Activated CD8-positive, alpha-beta memory T cell treated with anti-CD3 and anti-CD28 coated beads, Interleukin-2, amount 50 U/mL, for 1 hour (primary cell): ENCODE data around the gene STAB2.
"Not testable (repeated sequence)": the region's sequence is repeated elsewhere in the genome, so short reads cannot be mapped to it uniquely, and the experiment has no call there.

Experiments used
- DNase-seq: peaks from one replicate; pipeline ENCODE4 v3.0.0-alpha.2; 2020; ENCODE audit errors: extremely low read depth

The STAB2 gene

DNA sequence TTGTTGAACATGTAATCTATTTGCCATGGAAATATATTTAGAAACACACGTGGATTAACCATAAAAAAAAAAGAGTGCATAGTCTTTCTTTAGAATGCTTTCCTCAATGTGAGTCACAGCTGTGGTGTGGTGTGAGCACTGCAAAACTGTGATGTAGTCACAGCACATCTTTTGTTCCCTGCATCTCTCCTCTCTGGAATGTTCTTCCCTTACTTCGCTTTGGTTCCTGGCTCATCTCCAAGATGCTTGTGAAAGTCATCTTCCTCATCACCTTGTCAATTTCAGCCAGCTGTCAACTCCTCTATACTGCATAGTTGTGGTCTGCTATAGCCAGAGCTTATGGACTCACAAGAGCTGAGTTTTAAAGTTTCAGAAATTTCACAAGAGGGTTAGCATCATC lies 60.2 kb downstream of the STAB2 start:
- DNase-seq: no peak

DNA sequence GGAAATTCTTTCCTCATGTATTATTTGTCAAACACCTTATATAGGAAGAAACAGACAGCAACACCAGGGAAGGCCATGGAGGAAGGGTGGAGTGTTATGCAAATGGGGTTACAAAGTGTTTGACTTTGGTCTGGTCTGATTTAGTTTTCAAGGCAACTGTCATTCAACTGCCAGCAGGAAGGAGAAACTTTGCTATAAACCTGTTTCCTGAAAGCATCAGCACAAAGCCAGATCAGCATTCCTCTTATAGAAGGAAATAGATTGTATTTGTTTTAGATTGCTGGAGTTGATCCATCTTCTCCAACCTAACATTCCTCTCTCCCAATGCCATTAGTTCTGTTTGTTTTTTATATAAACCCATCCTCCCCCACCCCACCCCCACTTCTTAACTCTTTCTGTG lies 65.7 kb downstream of the STAB2 start:
- no peak for DNase-seq

DNA sequence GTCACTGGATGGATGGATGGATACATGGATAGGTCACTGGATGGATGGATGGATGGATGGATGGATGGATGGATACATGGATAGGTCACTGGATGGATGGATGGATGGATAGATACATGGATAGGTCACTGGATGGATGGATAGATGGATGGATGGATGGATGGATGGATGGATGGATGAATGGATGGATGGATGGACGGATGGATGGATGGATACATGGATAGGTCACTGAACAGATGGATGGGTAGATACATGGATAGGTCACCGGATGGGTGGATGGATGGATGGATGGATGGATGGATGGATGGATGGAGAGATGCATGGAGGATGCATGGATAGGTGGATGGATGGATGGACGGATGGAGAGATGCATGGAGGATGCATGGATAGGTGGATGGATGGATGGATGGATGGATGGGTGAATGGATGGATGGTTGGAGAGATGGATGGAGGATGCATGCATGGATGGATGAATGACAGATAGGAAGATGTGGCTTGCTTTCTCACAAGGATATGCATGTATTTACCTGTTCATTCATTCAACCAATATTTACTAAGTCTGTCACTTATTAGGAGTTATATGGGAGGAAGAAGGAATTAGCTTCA lies 66.6 kb downstream of the STAB2 start:
- not testable (repeated sequence) for DNase-seq

DNA sequence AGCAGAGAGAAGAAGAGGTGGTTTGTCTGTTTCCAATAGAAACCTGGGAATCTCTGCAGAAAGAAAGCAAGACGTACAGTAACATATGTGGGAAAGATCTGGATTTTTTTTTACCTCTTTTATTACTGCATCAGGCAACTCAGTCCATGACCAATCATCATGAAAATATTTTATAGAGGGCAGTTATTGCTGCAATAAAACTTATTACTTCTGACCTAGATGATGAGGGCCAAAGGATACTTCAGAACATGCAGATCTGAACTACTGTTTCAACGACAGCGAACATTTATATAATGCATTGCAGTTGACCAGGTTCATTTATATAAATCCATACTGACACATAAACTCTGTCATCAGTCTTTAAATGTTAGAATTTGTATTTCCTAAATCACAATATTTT lies 67.7 kb downstream of the STAB2 start:
- DNase-seq: no peak

DNA sequence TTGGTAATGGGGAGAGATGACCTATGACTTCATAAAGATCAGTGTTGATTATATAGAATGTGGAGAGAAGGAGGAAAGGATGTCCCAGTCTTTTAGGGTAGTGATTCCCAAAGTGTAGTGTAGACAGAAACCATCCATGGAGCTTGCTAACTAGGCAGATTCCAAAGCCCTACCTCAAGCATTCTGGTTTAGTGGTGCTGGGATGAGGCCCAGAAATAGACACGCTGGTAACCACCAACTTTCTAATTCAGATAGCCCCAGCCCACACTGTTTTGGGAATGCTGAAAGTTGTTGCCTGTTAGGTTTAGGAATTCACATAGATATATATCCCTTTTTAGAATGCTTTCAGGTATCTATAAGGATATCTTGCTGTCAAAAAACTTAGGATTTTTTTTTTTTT lies 69.2 kb downstream of the STAB2 start:
- DNase-seq: no peak

DNA sequence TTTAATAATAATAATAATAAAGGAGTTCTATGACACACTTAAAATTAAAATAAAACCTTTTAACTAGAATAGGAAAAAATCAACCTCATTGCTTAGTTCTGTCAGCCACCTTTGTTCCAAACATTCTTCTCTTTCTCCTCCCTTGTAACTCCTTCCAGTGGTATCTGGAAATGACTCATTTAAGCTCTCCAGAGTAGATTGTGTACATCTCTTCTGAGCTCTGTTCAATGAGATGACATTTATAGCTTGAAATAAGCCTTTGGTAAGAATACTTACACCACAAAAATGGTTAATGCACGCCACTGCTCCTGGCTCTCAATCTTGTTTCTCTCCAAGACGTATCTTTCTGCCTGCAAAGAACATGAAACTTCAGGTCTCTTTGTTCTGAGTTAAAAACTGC lies 70.3 kb downstream of the STAB2 start:
- no peak for DNase-seq

DNA sequence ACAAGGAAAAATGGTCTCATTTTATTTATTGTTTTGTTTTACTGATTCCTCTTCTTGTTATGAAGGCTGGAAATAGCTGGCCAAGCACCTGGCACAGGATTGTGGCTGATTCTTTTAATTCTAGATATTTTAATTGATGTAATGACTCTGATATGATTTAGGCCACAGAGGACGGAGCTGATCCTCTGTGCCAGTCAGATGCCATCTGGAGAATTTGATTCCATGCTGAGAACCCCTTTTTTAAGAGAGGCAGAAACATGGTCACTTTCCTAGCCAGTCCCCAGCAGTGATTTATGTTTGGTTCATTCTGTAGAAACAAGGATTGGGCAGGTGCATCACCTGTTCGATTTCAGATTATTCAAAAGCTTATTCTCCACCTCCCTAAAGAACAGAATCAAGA lies 77.6 kb downstream of the STAB2 start:
- DNase-seq: no peak

DNA sequence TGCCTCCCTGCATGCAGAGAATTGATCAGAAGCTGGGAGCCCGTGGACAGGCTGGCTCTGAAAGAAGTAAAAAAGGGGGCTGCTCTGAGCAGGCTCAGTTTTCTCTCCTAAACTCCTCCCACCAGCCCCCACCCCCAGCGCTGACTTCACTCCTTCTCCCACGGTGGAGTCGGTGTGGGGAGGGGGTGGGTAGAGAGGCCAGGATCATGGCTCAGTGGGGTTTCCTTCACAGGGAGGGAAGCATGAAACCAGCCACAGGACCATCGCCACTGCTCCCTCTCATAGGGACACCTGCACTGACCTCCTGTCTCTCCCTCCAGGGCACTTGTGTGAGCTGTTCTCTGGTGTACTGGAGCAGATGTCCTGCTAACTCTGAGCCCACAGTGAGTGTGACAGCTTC lies 78.9 kb downstream of the STAB2 start:
- DNase-seq: no peak

DNA sequence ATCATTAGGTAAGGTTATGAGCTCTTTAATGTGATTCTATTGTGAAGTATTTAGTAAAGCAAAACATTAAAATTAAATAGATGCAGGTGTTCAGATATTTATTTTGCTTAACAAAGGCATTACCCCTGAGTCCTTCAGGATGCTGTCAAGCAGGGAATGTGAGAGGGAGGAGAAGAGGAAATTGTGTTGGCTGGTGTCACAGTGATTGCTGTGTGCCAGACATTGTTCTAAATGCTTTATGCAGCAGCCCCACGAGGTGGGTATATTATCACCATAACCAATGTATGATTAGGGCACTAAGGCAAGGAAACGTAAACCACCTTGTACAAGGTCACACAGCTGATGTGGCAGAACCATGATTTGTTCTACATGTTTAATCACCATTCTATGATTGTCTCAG lies 80.1 kb downstream of the STAB2 start:
- DNase-seq: no peak

DNA sequence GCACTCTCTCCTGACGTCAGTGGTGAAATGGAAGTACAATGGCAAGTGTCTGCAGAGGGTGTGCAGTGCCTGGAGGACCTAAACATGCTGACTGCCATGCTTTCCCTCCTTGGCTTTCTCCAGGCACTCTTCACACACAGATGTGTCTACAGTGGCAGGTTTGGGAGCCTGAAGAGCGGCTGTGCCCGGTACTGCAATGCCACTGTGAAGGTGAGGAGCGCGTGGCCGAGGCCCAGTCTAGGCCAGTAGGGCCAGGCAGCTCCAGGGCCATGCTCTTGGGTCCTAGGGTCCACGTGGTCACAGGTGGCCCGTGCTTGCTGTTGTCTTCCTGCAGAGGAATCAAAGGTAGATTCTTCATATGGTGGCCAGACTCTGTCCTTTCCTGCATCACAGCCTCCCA lies 81.4 kb downstream of the STAB2 start:
- DNase-seq: no peak

DNA sequence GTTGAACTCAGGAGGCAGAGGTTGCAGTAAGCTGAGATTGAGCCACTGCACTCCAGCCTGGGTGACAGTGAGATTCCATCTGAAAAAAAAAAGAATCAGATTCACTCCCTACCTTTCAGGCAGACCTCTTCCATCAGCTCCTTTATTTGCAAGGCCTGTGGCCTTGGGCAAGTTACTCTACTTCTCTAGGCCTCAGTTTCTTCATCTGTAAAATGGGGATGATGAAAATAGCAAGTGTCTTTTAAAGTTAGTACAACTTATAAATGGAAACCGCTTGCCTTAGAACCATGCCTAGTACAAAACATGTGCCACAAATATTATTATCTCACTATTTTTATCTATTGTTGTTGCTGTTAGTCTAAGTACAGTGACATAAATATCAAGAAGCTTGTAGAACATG lies 84.3 kb downstream of the STAB2 start:
- DNase-seq: no peak

DNA sequence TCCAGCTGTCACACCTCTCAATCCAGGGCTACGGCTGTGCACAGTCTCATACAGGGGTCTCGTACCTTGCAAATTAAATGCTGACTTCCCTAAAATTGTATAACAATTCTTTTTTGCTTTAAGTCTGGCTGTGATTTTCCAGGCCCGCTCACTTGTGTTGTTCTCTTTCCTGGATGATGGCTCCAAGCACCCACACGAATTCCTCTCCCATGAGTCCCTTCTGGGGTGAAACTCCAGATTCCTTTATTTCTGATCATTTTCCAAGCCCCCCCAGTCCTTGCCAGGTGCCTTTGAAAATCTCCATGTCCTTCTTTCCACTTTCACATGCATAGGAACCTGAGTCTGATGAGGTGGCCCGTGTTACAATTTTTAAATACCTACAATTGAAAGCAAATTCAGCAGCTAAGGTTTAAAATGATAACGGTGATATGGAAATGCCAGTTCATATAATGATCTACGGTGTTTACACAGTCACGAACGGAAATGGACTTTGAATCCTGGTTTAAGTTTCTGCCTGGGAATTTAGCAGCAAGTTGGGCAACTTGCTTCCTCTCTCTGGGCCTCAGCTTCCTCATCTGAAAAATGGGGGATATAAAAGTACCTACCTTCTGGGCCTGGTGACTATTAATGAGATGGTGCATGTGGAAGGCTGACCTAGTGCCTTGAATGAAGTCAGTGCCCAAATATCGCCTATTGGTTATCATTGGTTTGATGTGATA lies 85.5 kb downstream of the STAB2 start:
- DNase-seq: no peak

DNA sequence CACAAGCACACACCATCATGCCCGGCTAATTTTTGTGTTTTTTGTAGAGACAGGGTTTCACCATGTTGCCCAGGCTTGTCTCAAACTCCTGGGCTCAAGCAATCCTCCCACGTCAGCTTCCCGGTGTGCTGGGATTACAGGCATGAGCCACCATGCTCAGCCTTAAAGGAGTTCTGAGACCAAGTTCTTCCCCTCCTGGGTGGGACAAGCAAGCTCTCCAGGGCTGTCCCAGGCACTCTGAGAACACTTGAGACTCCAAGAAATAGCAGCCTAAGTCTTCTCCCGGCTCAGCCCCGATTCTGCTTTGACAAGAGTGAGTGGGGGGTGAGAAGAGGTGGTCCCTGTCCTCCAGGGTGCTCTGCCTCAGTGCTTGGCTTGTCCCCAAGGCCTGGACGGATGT lies 86.4 kb downstream of the STAB2 start:
- no peak for DNase-seq

DNA sequence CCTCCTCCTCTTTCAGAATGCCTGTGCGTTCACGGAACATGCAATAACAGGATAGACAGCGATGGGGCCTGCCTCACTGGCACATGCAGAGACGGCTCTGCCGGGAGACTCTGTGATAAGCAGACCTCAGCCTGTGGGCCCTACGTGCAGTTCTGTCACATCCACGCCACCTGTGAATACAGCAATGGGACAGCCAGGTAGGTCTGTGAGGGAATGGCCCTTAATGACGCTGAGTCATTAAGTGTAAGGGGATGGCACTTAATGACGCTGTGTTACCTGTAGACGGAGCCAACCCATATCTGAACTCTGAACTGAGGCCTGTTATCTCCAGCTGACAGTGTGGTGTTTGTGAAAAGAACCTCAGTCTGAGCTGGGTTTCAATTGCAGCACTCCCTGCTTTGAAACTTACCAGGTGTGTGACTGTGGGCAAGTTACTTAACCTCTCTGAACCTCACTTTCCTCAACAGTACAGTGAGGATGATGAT lies 86.9 kb downstream of the STAB2 start:
- no peak for DNase-seq

DNA sequence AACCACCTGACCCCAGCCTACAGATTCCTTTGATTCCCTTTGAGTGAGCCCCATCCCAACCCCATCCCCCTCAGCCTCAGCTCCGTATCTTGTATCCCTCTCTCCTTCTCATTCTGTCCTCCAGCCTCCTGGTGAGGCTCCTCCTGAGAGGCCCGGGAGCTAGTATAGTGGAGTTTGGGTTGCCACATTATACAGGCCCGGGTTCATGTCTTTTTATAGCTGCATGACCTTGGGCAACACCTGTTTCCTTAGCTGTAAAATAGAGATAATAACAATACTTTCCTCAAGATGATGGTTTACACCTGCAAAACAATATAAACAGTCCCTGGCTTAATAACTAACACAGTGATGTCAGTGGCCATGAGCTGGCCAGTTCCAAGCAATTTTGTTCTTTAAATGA lies 89.8 kb downstream of the STAB2 start:
- DNase-seq: no peak

DNA sequence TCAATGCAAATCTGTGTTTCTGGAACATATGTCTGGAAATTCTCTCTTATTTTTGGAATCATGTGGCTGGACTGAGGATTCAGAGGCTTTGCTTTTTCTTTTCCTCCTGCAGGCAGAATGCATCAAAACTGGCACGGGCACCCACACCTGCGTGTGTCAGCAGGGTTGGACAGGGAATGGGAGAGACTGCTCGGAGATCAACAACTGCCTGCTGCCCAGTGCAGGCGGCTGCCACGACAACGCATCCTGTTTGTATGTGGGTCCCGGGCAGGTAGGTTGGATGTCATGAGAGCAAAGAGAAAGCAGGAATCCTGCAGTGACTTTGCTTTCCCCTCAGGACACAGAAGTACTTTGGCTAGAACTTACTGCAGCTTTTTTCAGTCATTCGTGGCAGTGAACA lies 90.3 kb downstream of the STAB2 start:
- no peak for DNase-seq

DNA sequence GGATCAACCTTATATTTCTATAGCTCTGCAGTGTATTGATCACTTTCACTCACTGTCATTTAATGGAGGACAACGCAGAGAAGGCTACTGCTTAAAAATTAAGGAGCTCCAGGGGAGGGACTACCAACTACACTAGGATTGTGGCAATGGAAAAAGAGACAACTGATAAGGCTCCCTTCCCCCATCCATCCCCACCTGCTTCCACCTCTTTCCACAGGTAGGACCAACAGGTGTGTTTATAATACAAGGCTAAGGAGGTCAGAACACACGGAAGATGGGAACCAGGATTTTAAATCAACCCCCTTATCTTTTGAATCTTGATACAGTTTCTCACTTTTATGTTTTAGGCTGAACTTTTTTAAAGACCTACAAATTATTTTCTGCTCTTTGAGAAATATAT lies 90.8 kb downstream of the STAB2 start:
- DNase-seq: no peak

DNA sequence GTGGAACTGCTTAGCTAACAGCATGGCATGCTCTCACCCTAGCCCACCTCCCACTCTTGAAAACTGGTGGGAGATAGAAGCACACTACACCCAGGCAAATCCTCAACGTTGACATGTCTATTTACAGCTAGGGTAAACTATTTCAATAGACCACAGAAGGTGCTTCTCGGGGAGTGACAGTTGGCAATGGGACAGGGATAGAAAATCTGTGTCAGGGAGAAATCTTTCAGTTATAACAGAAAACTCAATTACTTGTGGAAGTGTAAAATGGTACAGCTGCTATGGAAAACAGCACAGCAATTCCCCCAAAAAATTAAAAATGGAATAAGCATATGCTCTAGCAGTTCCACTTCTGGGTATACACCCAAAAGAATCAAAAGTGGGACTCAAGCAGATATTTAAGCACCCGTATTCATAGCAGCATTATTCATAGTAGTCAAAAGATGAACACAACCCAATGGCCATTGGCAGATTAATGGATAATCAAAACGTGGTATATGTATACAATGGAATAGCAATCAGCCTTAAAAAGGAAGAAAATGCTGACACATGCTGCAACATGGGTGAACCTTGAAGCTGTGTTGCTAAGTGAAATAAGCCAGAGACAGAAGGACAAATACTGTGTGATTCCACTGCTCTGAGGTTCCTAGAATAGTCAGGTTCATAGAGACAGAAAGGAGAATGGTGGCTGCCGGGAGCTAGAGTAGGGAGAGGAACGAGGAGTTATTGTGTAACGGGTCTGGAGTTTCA lies 92.5 kb downstream of the STAB2 start:
- DNase-seq: no peak

DNA sequence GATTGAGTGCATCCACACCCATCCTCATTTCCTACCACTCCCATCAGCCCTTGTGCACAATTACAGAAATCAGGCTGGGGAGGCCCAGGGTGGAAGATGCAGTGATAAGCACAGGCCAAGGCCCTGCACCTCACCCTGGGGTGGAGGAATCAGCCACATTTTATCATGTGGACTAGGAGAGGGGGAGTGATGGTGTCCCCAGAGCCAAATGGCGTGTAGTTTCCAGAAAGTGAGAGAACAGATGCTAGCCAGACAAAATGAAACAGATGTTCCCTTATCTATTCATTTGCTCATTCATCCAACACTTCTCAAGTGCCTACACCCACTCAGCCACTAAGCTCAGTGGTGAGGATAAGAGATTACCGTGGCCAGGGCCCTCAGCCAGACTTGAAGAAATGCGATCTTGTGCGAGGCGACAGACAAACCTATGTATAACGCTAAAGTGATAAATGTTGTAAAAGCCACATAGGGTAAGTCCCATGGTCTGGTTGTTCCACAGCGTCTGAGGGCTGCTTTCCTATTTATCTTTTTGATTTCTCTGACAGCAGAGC lies 93.6 kb downstream of the STAB2 start:
- no peak for DNase-seq

DNA sequence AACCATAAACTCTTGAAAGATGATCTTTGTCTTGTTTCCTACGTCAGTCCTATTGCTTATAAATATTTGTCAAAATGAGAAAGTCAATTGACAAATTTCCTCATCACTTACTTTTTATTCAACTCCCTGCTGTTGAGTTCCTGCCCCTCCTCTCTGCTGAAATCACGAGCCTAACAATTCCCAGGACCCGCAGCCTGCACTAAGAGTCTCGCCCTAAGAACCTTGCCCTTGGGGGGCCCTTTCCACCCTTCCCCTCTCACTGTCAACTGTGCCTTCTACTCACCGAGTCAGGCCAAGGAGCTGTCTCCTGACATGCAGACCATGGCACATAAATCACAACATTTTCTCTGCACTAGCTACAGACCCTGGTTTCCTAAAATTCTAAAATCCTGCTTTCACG lies 99.0 kb downstream of the STAB2 start:
- no peak for DNase-seq

DNA sequence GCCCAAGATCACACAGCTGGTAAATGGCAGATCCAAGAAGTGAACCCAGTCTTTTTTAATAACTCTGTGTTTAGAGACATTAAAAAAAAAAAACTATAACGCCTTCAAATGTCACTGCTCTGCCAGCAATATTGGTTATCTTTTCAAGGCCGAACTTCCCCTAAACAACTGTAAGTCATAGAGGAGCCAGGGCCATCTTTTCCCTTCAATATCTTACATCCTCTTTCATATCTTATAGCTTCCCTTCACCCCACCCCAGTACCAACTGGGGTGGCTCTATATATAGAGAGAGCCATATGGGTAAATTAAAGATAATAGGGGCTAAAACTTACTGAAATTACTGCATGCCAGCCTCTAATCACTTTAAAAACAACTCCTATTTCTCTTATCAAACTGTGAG lies 100.2 kb downstream of the STAB2 start:
- DNase-seq: no peak

DNA sequence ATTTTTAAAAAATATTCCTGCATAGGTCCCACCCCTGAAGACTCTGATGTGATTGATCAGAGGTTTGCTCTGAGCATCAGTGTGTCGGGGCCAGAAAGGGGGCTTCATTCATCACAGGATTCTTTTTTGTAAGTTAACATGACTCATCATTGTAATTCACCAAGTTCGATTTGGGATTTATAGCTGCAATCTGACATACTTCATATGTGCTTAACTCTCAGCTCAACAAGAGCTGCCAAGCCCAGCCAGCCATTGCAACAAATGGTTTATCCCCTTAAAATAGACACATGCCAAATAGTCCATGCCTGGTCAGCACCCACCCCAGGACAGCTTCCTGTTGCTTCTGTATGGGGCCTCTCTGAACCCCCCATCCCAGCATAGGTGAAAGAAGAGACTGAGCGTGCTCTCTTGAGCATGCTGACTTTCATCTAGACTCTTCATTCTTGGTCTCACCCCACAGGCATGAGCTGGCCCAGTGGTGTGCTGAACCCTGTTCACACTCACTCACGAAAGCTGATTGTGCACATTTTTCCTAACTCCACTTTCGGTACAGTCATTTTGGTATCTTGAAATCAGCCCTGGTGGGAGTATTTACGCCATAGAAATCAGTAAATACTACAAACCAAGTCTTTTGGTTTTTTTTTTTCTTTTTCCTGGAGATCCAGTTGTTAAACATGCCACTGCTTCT lies 101.4 kb downstream of the STAB2 start:
- no peak for DNase-seq
